SK-N-MC (cell line): ENCODE results near the gene LCTL.

Experiments
- EZH2 ChIP-seq: fragments of 200-600 bp; sonication (generic); IDR thresholded peaks from one replicate; pipeline ENCODE4 v1.6.1; 2017; ENCODE audit warnings: antibody characterized with exemption
- FOXP2 ChIP-seq: optimal IDR thresholded peaks from 2 replicates; pipeline ENCODE3; 2011; ENCODE audit warnings: mild to moderate bottlenecking, moderate library complexity; ENCODE audit not compliant: insufficient read depth; ENCODE audit errors: extremely low read length, control extremely low read depth
- POLR2AphosphoS5 ChIP-seq: IDR thresholded peaks from 2 replicates; pipeline ENCODE4 v1.6.1; 2012; ENCODE audit warnings: mild to moderate bottlenecking, low read depth, low read length, borderline replicate concordance

DNA sequence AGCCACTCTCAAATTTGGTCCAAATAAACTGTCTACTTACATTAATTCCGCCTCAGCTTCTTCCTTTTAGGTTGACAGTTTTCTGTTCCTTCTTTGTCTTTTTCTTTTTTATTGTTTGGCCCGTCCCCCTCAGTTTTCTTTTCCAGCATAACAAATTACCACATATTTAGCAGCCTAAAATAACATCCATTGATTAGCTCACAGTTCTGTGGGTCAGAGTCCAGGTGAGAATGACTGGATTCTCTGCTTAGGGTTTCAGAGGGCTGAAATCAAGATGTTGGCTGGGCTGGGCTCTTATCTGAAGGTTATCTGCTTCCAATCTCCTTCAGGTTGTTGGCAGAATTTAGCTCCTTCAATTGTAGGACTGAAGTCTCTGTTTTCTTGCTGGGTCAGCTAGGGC lies 24.6 kb upstream of the LCTL start:
- TF ChIP-seq EZH2 (no peak), POLR2AphosphoS5 (no peak), FOXP2 (no peak)
